GM19463 (cell line): Measurements from ENCODE around the gene TFG.

Source experiments
- ATAC-seq: cut with Tn5 transposase; IDR thresholded peaks from one replicate; pipeline ENCODE4 v1.9.1; 2021; ENCODE audit warnings: mild to moderate bottlenecking, moderate library complexity; ENCODE audit not compliant: unreplicated experiment

Gene TFG

GRCh38 chr3:100753846-100754245 lies 44.6 kb downstream of the TFG start:
- no peak for ATAC-seq

- no peak for ATAC-seq
Observed at GRCh38 chr3:100754563-100755334, 45.5 kb downstream of the TFG start.

GRCh38 chr3:100756441-100756840 lies 47.1 kb downstream of the TFG start:
- ATAC-seq = no peak

- no peak for ATAC-seq
Observed at GRCh38 chr3:100759159-100759558, 49.9 kb downstream of the TFG start.

- ATAC-seq = no peak
Observed at GRCh38 chr3:100759950-100760349, 50.7 kb downstream of the TFG start.

GRCh38 chr3:100760377-100760776 lies 51.1 kb downstream of the TFG start:
- ATAC-seq = no peak

- ATAC-seq = peak; percentile 91
Observed at GRCh38 chr3:100761211-100761942, 52.1 kb downstream of the TFG start.

GRCh38 chr3:100761951-100762350 lies 52.7 kb downstream of the TFG start:
- ATAC-seq = no peak

- ATAC-seq = no peak
Observed at GRCh38 chr3:100765437-100765975, 56.2 kb downstream of the TFG start.

- ATAC-seq = no peak
Observed at GRCh38 chr3:100766069-100766468, 56.8 kb downstream of the TFG start.

GRCh38 chr3:100769693-100770092 lies 60.4 kb downstream of the TFG start:
- ATAC-seq = no peak

- ATAC-seq = no peak
Observed at GRCh38 chr3:100775226-100775625, 65.9 kb downstream of the TFG start.

- ATAC-seq = no peak
Observed at GRCh38 chr3:100775669-100776068, 66.4 kb downstream of the TFG start.

- no peak for ATAC-seq
Observed at GRCh38 chr3:100776097-100776729, 66.9 kb downstream of the TFG start.

- no peak for ATAC-seq
Observed at GRCh38 chr3:100776746-100777145, 67.5 kb downstream of the TFG start.

- no peak for ATAC-seq
Observed at GRCh38 chr3:100777271-100777670, 68.0 kb downstream of the TFG start.

GRCh38 chr3:100779480-100779879 lies 70.2 kb downstream of the TFG start:
- ATAC-seq = no peak

- ATAC-seq = no peak
Observed at GRCh38 chr3:100780071-100780622, 70.9 kb downstream of the TFG start.

- ATAC-seq = no peak
Observed at GRCh38 chr3:100781301-100781700, 72.0 kb downstream of the TFG start.

GRCh38 chr3:100782348-100782747 lies 73.1 kb downstream of the TFG start:
- ATAC-seq = no peak

- no peak for ATAC-seq
Observed at GRCh38 chr3:100782906-100783305, 73.6 kb downstream of the TFG start.
